ENCODE results near the gene CCDC7.
"Not testable (repeated sequence)": the region's sequence is repeated elsewhere in the genome, so short reads cannot be mapped to it uniquely, and the experiment has no call there.

Gene CCDC7

DNA sequence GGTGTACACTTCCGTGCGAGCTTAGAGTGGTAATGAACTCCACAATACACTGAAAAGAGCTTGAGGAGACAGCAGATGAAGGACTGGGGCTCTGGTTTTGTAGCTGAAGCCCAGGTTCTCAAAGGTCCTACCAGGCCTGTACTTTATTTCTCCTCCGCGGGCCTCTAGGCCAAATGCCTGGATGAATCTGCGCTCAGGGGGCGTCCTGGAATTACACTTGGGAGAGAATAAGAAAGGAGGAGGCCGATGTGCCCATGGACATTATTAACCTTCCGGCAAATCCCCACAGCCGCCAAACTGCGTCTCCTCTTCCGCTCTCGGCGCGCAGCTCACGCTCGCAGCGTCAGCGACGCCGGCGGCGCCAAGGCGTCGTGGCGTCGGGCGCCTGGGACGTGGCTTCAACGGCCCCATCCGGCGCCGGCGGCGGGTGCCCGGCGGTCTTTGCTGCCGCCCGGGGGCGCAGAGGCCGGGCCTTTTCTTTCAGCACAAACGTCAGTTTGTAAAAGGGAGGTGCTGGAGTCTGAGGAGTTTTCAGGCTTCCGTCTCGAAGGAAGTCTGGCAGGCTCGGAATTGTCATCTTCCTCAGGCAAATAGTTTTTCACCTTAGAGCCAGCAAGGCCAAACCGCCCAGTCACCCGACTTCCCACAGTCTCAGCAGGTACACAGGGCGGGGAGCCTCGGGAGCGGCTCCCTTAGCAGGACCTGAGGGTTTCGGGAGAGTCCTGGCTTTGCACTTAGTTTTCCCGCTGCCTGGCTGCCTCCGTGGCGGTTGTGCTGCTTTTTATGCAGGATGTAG is at the start of gene CCDC7:
Gene CCDC7, plus strand, starts transcription at position 401 of the 796 bp plus-strand sequence. CDS start 5,503 bp downstream, outside the sequence.
- peak; percentile 57 to 74 for DNase-seq (ENCODE audit: extremely low read depth in 1 of 2, low read depth in 1 of 2)

- DNase-seq (ENCODE audit: extremely low read depth in 1 of 2, low read depth in 1 of 2) = not testable (repeated sequence)
Observed at GRCh38 chr10:32397163-32397562, 48.8 kb upstream of the CCDC7 start.

DNA sequence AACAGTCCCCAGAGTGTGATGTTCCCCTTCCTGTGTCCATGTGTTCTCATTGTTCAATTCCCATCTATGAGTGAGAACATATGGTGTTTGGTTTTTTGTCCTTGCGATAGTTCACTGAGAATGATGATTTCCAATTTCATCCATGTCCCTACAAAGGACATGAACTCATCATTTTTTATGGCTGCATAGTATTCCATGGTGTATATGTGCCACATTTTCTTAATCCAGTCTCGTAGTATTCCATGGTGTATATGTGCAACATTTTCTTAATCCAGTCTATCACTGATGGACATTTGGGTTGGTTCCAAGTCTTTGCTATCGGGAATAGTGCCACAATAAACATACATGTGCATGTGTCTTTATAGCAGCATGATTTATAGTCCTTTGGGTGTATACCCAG is 46.2 kb upstream of the CCDC7 start:
- DNase-seq (ENCODE audit: extremely low read depth in 1 of 2, low read depth in 1 of 2) = not testable (repeated sequence)

GRCh38 chr10:32400961-32401360 is 45.0 kb upstream of the CCDC7 start:
- DNase-seq (ENCODE audit: extremely low read depth in 1 of 2, low read depth in 1 of 2) = no peak

DNA sequence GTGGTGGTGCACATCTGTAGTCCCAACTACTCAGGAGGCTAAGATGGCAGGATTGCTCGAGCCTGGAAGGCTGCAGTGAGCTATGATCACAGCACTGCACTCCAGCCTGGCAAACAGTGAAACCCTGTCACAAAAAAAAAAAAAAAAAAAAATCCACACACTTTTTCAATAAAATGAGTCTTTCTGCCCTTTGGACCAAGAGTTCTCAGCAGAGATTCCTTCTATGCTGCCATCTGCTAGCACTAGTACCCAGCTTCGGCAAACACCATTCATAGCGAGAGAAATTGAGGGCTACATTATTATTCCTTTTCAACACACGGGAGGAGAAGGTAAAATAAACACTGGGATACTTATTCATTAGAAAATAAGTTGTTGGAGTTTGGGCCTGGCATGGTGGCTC is 43.4 kb upstream of the CCDC7 start:
- no peak for DNase-seq (ENCODE audit: extremely low read depth in 1 of 2, low read depth in 1 of 2)

- no peak for DNase-seq (ENCODE audit: extremely low read depth in 1 of 2, low read depth in 1 of 2)
Observed at GRCh38 chr10:32403091-32403490, 42.8 kb upstream of the CCDC7 start.

GRCh38 chr10:32408690-32409089 is 37.2 kb upstream of the CCDC7 start:
- no peak for DNase-seq (ENCODE audit: extremely low read depth in 1 of 2, low read depth in 1 of 2)

DNA sequence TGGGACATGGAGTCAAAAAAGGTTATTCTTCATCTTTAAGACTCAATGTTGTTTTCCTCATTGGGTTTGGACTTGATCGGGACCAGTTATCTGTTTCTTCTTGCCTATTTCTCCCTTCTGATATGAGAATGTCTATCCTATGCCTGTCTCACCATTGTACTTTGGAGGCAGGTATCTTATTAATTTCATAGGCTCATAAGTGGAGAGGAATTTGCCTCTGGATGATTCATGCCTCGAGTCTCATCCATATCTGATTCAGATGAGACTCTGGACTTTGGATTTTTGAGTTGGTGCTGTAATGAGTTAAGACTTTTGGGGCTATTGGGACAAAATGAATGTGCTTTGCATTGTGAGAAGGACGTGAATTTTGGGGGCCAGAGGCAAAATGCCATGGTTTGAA is 36.2 kb upstream of the CCDC7 start:
- no peak for DNase-seq (ENCODE audit: extremely low read depth in 1 of 2, low read depth in 1 of 2)

GRCh38 chr10:32410569-32410968 is 35.4 kb upstream of the CCDC7 start:
- no peak for DNase-seq (ENCODE audit: extremely low read depth in 1 of 2, low read depth in 1 of 2)

DNA sequence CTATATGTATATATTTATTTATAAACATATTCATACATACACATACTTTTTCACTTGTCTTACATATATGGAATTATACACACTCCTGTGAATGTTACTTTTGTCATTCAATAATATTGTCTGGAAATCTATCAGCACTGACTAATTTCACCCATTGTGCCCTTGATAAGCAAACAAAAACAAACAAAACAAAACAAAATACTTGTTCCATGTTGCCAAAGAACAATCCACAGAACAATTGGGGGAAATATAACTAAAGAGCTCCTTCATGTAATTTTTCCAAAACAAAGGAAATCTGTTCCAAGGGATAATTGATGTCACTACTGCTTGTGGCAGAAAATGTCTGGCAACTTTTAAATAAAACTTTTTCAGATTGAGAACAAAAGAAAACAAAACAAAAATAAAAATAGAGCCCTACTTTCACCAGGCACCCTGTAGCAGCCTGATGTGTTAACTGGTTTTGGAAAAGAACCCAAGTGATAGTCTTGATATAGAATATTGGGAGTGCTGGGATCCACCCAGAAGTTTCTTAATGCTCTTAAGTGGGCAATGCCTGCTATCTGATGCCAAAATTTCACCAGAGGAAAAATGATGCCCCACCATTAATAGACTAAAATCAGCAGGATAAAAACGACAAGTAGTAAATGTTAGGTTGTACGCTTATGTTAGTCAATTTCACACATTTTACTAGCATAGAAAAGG is 34.0 kb upstream of the CCDC7 start:
- DNase-seq (ENCODE audit: extremely low read depth in 1 of 2, low read depth in 1 of 2) = no peak

DNA sequence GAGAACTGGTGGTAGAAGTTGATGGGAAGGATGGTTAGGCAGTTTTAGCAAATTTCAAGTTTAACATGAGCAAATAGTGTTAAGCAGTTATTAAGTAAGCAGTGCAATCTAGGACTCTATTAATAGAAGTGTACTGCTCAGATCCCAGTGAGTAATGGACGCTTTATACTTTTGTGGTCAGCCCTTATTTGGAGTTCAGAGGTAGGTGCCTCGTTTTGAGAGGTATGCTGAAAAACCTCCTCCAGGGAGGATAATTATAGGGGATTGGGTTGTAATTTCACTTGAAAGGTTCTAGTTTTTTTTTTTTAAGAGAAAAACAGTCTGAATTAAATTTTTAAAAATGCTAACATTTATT is 33.5 kb upstream of the CCDC7 start:
- DNase-seq (ENCODE audit: extremely low read depth in 1 of 2, low read depth in 1 of 2) = no peak

GRCh38 chr10:32413513-32413912 is 32.4 kb upstream of the CCDC7 start:
- no peak for DNase-seq (ENCODE audit: extremely low read depth in 1 of 2, low read depth in 1 of 2)

DNA sequence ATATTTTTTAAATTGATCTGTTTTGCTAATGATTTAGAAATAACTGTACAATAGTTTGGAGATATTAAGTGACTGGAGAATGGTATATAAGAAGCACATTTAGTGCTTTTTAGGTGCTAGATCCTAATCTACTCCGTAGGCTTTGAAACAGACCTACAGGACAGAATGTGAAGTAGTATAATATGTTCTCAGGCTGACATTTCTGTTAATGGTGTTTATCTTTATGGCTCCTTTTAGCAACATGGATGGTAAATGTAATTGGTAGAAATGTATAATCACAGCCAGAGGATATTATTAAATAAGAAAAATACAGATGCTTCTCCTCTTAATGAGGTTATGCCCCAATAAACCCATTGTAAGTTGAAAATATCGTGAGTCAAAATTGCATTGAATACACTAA is 30.6 kb upstream of the CCDC7 start:
- no peak for DNase-seq (ENCODE audit: extremely low read depth in 1 of 2, low read depth in 1 of 2)

DNA sequence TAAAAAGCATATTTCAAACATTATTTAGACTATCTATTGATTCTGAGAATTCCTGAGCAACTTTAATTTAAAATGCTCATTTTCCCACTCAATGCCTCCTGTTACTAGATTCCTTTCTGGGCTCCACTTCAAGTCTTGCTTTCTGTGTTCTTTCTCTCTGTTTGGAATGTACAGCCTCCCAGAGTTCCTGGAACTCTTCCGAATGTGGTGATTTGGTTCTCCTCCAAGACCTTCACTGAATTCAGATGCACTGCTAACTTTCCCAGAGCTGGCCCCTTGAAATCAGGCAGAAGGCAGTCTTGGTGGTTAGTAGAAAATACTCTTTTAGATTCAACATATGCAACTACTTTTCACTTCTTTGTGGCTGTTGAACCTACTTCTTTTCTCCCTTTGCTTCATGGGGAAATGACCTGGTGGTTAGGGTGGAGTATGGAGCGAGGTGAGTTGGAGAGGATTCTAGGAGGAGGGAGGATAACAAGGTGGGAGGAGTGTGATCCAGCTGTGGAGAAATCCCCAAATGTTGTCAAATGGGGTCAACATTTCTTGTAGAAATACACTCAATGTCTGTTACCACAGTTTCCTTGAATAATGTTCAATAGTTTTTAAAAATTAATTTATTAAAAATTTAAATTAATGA is 27.9 kb upstream of the CCDC7 start:
- no peak for DNase-seq (ENCODE audit: extremely low read depth in 1 of 2, low read depth in 1 of 2)

GRCh38 chr10:32418572-32418971 is 27.4 kb upstream of the CCDC7 start:
- no peak for DNase-seq (ENCODE audit: extremely low read depth in 1 of 2, low read depth in 1 of 2)

- DNase-seq (ENCODE audit: extremely low read depth in 1 of 2, low read depth in 1 of 2) = no peak
Observed at GRCh38 chr10:32419615-32420014, 26.3 kb upstream of the CCDC7 start.

DNA sequence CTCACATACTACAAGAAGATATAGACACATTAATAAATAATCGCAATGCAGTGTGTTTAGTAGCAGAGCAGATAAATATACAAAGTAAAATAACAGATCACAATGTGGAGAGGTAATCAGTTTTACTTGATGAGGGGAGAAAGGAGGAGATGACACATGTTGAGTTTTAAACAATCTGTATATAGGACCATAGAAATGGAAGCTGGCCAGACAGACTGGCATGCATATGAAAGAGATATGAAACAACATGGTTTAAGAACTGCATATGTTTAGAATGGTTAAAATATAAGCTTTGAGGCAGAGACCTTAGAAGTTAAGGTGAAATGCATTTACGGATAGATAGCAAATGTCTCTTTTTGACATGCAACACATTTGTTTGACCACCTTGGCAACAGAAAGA is 19.8 kb upstream of the CCDC7 start:
- no peak for DNase-seq (ENCODE audit: extremely low read depth in 1 of 2, low read depth in 1 of 2)

DNA sequence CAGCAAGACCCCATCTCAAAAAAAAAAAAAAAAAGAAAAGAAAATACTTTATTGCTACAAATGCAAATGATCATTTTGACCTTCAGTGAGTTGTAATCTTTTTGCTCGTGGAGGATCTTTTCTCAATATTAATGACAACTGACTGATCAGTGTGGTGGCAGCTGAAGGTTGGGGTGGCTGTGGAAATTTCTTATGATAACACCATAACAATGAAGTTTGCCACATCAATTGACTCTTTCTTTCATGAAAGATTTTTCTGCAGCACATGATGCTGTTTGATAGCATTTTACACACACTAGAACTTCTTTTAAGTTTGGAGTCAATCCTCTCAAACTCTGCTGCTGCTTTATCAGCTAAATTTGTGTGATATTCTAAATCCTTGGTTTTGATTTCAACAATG is 12.4 kb upstream of the CCDC7 start:
- no peak for DNase-seq (ENCODE audit: extremely low read depth in 1 of 2, low read depth in 1 of 2)

DNA sequence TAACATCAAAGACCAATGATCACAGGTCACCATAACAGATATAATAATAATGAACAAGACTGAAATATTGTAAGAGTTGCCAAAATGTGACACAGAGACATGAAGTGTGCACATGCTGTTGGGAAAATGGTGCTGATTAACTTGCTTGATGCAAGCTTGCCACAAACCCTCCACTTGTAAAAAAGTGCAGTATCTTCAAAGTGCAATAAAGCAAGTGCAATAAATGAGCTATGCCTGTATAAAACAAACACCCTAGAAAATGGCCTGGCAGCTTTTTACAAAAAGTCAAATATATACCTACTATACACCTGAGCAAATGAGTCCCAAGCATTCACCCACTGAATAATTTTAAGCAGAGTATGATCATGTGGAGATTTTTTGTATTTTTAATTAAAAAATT is 9.7 kb upstream of the CCDC7 start:
- no peak for DNase-seq (ENCODE audit: extremely low read depth in 1 of 2, low read depth in 1 of 2)

DNA sequence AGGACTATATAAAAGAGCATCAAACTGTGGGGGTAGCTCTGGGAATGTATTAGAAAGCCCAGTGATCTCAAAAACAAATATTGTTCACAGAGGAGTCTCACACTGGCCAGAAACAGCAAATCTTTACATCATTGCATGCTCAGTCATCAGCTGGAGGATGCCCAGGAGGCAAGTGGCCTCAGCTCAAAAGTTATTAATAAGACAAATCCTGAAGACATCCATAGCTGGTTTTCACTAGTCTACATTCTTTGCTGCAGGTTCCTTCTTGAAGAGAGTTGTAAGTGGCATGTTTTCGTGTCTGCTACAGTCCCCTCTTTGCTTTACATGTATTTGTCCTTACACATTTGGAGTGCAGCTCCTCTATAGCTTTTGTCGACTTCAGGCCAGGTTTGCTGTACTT is 8.6 kb upstream of the CCDC7 start:
- no peak for DNase-seq (ENCODE audit: extremely low read depth in 1 of 2, low read depth in 1 of 2)

DNA sequence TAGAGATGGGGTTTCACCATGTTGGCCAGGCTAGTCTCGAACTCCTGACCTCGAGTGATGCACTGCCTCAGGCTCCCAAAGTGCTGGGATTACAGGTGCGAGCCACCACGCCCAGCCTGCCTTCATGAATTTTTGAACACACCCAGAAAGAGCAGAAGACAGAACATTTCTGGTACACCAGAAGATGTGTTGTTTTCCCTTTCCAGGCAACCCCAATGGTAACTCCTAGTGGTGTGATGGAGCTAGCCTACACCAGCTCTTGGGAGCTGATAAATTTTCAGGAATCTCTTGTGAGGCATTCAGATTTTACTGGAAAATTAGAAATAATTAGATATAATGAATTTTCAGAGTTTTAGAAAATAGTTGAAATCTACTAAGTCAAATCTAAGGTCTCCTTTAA is 904 bp upstream of the CCDC7 start:
- no peak for DNase-seq (ENCODE audit: extremely low read depth in 1 of 2, low read depth in 1 of 2)

Measured in activated CD8-positive, alpha-beta memory T cell treated with anti-CD3 and anti-CD28 coated beads for 1 hour (primary cell).